ENCODE measurements around the gene PPAT.
"Not testable (repeated sequence)": the region's sequence is repeated elsewhere in the genome, so short reads cannot be mapped to it uniquely, and the experiment has no call there.

PPAT gene

GRCh38 chr4:56435140-56435926, at the start of gene PPAT:
Gene PPAT, minus strand, starts transcription at chr4:56435615. Its CDS starts 138 bp downstream, at chr4:56435477.
- DNase-seq (ENCODE audit: low spot score) = peak; percentile 99

- DNase-seq (ENCODE audit: low spot score) = no peak
Measured at GRCh38 chr4:56480691-56481090, 45.3 kb upstream of the PPAT start.

DNA sequence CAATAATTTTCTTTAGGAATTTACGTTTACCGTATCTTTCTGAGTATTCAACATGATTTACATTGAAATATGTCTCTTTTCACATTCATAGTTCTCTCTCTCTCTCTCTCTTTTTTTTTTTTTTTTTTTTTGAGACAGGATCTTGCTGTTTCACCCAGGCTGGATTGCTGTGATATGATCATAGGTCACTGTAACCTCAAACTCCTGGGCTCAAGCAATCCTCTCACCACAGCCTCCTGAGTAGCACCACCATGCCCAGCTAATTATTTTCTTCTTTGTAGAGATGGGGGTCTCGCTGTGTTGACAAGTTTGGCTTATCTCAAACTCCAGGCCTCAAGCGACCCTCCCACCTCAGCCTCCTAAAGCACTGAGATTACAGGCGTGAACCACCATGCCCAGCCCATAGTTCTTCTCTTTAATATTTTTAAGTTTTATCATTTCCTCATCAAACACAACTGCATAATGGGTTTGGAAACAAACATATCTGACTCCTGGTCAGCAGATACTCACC, 41.8 kb upstream of the PPAT start:
- no peak for DNase-seq (ENCODE audit: low spot score)

DNA sequence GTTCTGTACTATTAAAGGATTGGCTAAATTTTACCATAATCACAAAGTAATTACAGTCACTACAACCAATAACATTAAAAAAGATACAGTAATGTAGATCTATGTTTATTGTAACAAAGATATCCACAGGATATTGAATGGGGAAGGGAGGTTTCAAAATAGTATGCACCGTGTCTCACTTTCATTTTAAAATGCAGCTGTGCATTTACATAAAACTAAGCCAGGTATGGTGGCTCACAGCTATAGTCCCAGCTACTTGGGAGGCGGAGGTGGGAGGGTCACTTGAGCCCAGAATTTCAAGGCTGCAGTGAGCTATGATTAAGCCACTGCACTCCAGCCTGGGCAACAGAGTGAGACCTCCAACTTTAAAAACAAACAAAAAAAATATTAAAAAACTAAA, 40.5 kb upstream of the PPAT start:
- no peak for DNase-seq (ENCODE audit: low spot score)

DNA sequence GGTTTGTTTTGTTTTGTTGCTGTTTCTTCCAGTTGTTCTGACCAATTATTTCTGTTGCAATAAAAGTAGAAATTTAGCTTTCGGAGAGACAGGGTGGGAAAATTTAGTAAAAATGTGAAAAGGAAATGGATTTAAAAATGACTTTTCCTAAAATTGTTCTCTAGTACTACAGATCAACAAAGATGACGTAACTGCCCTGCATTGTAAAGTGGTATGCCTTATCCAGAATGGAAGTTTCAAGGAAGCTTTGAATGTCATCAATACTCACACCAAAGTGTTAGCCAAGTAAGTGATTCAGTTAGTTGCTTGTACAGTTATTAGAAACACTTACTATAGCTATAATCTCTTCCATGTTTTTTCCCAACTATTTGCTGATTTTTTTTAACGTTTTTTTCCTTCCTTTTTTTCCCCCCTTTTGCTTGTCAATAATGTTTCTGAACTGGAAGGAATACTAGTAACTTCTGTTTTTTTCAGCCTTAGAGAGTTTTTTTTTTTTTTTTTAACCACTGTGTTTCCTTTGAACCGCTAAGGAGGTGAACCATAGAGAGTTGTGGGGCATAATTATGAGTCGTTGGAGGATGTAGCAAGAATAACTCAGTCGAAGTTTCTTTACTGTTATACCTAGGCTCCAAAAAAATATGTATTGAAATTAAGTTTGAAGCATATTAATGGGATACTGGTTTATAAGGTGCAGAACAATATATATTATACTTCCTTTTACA, 34.2 kb upstream of the PPAT start:
- peak; percentile 20 for DNase-seq (ENCODE audit: low spot score)

GRCh38 chr4:56468097-56468422, 32.6 kb upstream of the PPAT start:
- peak; percentile 65 for DNase-seq (ENCODE audit: low spot score)

- peak; percentile 91 for DNase-seq (ENCODE audit: low spot score)
Measured at GRCh38 chr4:56467284-56468096, 32.1 kb upstream of the PPAT start, which contains the start of gene SRP72. Gene SRP72, plus strand, starts transcription at chr4:56467617. Its CDS starts 19 bp downstream, at chr4:56467636.

GRCh38 chr4:56466910-56467283, 31.5 kb upstream of the PPAT start:
- DNase-seq (ENCODE audit: low spot score) = no peak

GRCh38 chr4:56466296-56466761, 30.9 kb upstream of the PPAT start:
- DNase-seq (ENCODE audit: low spot score) = peak; percentile 92

GRCh38 chr4:56465599-56466295, 30.3 kb upstream of the PPAT start:
- peak; percentile 32 for DNase-seq (ENCODE audit: low spot score)

DNA sequence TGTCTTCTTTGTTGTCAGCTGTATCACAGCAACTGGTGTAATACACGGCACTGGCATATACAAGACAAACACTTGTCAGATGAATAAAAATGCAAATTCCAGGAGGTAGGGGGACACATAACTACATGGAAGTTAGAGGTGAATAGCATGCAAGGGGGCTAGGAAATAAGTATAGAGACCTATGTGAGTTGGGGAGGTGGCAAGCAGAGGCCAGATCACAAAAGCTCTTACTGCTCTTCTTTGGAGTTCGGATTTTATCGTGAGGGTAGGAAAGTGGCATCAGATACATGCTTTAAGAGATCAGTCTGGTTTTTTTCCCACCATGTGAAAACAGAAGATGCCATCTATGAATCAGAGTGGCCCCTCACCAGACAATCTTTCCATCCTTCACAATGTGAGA, 29.2 kb upstream of the PPAT start:
- DNase-seq (ENCODE audit: low spot score) = peak; percentile 10

- DNase-seq (ENCODE audit: low spot score) = no peak
Measured at GRCh38 chr4:56463711-56464110, 28.3 kb upstream of the PPAT start.

DNA sequence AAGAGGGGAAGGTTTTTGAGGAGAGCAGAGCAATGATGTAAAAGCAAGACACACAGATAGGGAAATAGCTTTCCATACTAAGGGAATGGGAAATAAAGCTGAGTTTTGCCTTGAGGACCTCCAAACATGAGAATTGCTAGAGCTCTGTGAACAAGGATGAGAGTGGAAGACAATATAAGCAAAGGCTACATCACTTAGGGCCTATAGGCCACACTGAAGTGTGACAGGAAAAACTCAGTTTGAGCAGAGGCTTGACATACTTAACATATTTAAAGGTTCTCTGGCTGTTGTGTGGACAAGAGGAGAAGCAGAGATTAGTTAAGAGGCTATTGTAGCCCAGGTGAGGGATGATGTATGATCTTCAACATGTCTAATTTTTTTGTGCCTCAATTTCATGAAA, 26.7 kb upstream of the PPAT start:
- no peak for DNase-seq (ENCODE audit: low spot score)

DNA sequence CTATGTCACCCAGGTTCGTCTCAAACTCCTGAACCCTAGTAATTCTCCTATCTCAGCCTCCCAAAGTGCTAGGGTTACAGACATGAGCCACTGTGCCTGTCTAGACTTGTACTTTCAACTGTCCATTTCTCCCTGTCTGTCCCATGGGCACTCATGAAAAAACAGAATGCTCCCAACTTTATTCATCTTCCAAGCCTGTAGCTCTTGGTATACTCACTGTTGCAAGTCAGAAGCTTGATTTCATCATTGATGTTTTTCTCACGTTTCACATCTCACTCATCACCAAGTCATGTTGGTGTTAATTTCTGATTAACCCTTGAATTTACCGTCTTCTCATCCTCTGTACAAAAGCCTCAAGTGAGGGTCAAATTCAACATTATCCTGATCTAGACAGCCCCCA, 24.7 kb upstream of the PPAT start:
- no peak for DNase-seq (ENCODE audit: low spot score)

- DNase-seq (ENCODE audit: low spot score) = no peak
Measured at GRCh38 chr4:56450342-56450741, 14.9 kb upstream of the PPAT start.

DNA sequence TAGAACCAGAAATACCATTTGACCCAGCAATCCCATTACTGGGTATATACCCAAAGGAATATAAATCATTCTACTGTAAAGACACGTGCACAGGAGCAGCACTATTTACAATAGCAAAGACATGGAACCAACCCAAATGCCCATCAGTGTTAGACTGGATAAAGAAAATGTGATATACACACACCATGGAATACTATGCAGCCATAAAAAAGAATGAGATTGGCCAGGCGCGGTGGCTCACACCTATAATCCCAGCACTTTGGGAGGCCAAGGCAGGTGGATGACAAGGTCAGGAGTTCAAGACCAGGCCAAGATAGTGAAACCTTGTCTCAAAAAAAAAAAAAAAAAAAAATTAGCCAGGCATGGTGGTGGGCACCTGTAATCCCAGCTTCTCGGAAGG, 14.1 kb upstream of the PPAT start:
- DNase-seq (ENCODE audit: low spot score) = not testable (repeated sequence)

DNA sequence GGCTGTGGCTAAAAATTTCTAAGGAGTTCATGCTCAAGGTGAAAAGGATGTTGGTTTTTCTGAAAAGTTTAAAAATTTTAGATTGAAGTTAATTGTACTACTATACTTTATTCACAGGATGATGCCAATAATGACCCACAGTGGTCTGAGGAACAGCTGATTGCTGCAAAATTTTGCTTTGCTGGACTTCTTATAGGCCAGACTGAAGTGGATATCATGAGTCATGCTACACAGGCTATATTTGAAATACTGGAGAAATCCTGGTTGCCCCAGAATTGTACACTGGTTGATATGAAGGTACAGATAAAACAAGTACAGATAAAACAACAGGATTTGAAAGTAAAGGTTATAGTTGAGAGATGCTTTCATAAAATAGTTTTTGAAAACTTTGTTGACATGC, 12.9 kb upstream of the PPAT start:
- DNase-seq (ENCODE audit: low spot score) = no peak

GRCh38 chr4:56445699-56446098, 10.3 kb upstream of the PPAT start:
- no peak for DNase-seq (ENCODE audit: low spot score)

DNA sequence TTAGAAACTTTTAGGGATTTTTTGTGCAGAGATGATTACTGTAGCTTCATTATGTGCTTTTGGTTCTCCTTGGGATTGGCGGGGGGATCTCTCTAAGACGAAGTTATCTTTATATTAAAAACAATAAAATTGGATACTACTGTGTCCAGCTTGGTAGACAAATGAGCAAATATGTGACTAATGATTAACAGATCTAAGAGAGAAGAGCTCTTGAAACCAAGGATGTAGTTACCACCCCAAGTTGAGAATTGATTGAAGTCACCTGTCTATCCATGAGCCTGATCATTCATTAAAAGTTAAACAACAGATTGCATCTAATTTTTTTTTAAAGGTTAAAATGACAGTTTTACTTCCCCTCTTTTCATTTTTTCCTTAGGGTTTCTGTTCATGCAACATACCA, 9.3 kb upstream of the PPAT start:
- DNase-seq (ENCODE audit: low spot score) = no peak

GRCh38 chr4:56440983-56441382, 5.6 kb upstream of the PPAT start:
- no peak for DNase-seq (ENCODE audit: low spot score)

GRCh38 chr4:56438766-56439165, 3.4 kb upstream of the PPAT start:
- DNase-seq (ENCODE audit: low spot score) = no peak
